ENCODE measurements around the gene NTM.

Gene NTM

DNA sequence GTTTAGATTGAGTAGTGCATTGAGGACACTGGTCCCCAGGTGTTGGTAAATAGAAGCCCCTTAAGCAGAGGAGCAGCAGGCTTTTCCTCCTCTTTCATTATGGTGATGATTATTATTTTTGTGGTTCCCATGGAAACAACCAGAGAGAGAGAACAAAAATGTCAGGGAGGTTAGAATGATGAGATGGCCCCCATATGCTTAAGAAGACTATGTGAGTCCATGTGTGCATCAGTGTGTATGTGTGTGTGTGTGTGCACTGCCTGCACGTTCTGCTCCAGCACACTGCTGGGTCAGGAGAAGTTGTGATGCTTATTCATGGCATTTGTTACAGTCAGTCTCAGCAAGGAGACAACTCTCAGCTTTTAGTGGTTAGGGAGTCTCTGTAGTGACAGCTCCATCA is 724.2 kb downstream of the NTM start:
- no peak for DNase-seq (ENCODE audit: low read depth)
- no peaks in the 10 kb centered on the region for H3K27me3 ChIP-seq (replicated peaks; ENCODE audit: control insufficient read depth, insufficient read depth, low read length)
- peaks cover 6% of the 10 kb centered on the region for H3K4me1 ChIP-seq (ENCODE audit: control insufficient read depth, insufficient read depth, low read length)
- no peak overlapping the region for H3K9ac ChIP-seq (ENCODE audit: low read length)
- no peaks in the 10 kb centered on the region for H3K36me3 ChIP-seq (ENCODE audit: control insufficient read depth, insufficient read depth, low read length, severe bottlenecking)
- no peak overlapping the region for H3K4me3 ChIP-seq (ENCODE audit: low read length)
- H3K9me3 ChIP-seq (ENCODE audit: control insufficient read depth, low read length): no peaks in the 10 kb centered on the region

DNA sequence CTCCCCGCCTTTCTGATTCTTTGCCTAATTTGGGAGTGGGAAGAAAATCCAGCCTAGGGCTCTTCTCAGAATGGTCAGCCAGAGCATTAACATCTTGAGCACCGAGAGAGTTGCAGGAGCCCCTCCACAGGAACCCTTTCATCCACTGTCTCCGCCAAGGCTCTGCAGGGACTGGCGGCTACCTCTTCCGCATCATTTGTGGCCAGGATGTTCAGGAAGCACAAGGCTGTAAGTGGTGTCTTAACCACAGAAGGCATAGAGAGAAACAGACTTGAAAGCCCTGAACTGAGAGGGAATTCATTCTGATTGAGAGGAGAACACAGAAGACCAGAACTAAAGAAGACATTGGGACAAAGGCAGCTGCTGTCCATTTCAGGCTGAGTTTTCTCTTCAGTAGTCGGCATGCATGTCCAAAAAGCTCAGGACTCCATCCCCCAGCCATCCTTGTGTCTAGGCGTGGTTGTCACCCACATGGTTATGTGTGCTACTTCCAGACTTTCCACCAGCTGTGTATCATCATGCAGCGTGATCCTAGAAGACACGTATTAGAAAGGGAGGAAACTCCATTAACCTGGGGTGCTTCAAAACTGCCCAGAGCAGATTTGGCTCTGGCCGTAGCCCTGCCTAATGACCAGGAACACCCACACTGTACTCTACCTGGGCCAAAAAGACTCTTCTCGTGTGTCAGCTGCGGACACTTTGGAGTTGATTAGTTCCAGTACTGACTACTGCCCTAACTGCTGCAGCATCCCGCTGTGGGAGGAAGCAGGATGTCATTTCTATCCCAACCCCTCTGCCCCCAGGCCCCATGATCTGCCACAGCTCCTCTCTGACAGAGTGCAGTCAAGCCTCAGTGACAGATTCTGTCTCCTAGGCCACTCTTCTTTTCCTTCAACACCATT is 725.1 kb downstream of the NTM start:
- Histone ChIP-seq H3K27me3 (replicated peaks; ENCODE audit: control insufficient read depth, insufficient read depth, low read length) (no peaks in the 10 kb centered on the region), H3K9ac (ENCODE audit: low read length) (no peak overlapping the region), H3K9me3 (ENCODE audit: control insufficient read depth, low read length) (no peaks in the 10 kb centered on the region), H3K36me3 (ENCODE audit: control insufficient read depth, insufficient read depth, low read length, severe bottlenecking) (no peaks in the 10 kb centered on the region), H3K4me3 (ENCODE audit: low read length) (no peak overlapping the region), H3K4me1 (ENCODE audit: control insufficient read depth, insufficient read depth, low read length) (peaks cover 5% of the 10 kb centered on the region)
- no peak for DNase-seq (ENCODE audit: low read depth)

DNA sequence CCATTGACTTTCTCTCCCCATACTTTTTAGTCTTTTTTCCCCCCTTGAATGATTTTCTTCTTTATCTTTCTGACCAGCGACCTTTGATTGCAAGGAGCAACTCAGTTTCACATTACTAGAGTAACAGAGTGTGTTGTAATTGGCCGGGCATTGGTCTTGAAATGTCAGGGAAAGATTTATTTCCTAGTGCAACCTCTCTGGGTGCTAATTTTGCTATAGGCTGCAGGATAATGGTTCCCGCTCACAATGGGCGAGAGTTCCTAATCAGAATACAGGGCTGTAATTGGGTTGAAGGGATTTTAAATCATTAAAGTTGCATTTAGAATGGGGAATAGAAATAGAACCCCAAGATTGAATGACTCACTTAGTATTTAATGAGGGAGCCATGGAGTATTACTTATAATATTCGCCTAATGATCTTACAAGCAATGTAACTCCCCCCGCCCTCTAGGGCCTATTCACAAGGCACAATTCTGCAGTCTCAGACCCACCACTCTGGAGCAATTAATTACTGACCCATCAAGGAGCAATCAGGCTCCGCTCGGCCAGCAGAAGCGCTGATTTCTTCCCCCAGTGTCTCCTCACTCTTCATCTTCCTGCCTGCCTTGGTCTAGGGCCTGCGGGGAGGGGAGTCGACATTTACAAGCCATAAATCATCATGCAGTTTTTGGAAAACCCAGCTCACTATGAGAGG is 725.9 kb downstream of the NTM start:
- Histone ChIP-seq H3K4me1 (ENCODE audit: control insufficient read depth, insufficient read depth, low read length) (no peaks in the 10 kb centered on the region), H3K27me3 (replicated peaks; ENCODE audit: control insufficient read depth, insufficient read depth, low read length) (no peaks in the 10 kb centered on the region), H3K9ac (ENCODE audit: low read length) (no peak overlapping the region), H3K4me3 (ENCODE audit: low read length) (no peak overlapping the region), H3K9me3 (ENCODE audit: control insufficient read depth, low read length) (no peaks in the 10 kb centered on the region), H3K36me3 (ENCODE audit: control insufficient read depth, insufficient read depth, low read length, severe bottlenecking) (no peaks in the 10 kb centered on the region)
- DNase-seq (ENCODE audit: low read depth): no peak

DNA sequence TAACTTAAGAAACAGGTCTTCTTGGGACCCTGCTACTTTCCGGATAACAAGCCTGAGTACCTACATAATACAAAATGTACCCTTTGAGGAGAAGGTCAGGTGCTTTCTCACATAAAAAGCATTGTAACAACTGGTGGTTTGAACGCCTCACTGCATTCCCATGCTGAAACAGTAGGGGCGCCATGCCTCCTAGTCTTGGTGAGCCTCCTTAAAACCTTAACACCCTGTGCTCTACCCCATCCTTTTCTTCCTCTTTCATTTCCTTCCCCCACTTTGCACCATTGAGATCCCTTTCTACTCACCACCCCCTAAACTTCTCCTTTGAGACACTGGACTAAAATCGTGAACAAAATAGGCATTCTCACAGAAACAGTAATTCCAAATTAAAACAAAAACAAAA is 729.3 kb downstream of the NTM start:
- Histone ChIP-seq H3K9me3 (ENCODE audit: control insufficient read depth, low read length) (no peaks in the 10 kb centered on the region), H3K4me1 (ENCODE audit: control insufficient read depth, insufficient read depth, low read length) (peaks cover 6% of the 10 kb centered on the region), H3K27me3 (replicated peaks; ENCODE audit: control insufficient read depth, insufficient read depth, low read length) (no peaks in the 10 kb centered on the region), H3K36me3 (ENCODE audit: control insufficient read depth, insufficient read depth, low read length, severe bottlenecking) (no peaks in the 10 kb centered on the region), H3K4me3 (ENCODE audit: low read length) (no peak overlapping the region), H3K9ac (ENCODE audit: low read length) (no peak overlapping the region)
- DNase-seq (ENCODE audit: low read depth): no peak

DNA sequence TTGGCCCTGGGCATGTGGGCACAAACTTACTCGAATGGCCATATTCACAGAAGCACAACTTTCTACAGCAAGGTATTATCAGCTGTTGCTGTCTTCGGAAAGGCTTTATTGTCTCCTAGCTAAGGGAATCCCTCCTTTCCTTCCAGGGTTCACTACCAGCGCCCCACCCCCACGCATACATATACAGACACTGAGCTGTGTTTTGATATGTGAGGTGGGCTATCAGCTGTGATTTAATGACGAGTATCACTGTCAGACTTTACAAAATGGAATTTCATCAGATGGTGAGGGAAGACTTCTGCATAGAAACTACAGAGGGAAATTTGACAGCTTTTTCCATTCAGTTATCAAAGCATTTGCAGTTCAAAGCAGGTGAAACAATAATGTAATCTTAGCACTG is 730.2 kb downstream of the NTM start:
- no peaks in the 10 kb centered on the region for H3K27me3 ChIP-seq (replicated peaks; ENCODE audit: control insufficient read depth, insufficient read depth, low read length)
- DNase-seq (ENCODE audit: low read depth): no peak
- H3K4me1 ChIP-seq (ENCODE audit: control insufficient read depth, insufficient read depth, low read length): peaks cover 6% of the 10 kb centered on the region
- H3K4me3 ChIP-seq (ENCODE audit: low read length): no peak overlapping the region
- H3K9me3 ChIP-seq (ENCODE audit: control insufficient read depth, low read length): no peaks in the 10 kb centered on the region
- H3K9ac ChIP-seq (ENCODE audit: low read length): no peak overlapping the region
- no peaks in the 10 kb centered on the region for H3K36me3 ChIP-seq (ENCODE audit: control insufficient read depth, insufficient read depth, low read length, severe bottlenecking)

DNA sequence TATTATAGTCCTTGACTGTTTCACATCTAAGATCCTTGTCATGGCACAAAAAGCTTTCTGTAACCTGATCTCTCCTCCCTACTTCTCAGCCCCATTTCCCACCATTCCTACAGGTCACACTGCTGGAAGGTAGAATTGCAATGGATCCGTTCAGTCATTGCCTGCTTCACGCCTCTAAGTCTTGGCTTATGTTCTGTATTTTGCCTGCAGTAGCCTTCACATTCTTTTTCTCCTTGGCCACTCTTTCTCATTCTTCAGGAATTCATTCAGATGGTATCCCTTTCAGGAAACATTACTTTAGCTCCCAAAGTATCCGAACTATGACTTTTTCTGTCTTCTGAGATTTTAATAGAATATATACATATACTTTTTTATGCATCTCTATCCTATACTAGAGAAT is 731.5 kb downstream of the NTM start:
- H3K27me3 ChIP-seq (replicated peaks; ENCODE audit: control insufficient read depth, insufficient read depth, low read length): no peaks in the 10 kb centered on the region
- H3K36me3 ChIP-seq (ENCODE audit: control insufficient read depth, insufficient read depth, low read length, severe bottlenecking): no peaks in the 10 kb centered on the region
- no peak overlapping the region for H3K4me3 ChIP-seq (ENCODE audit: low read length)
- peaks cover 6% of the 10 kb centered on the region for H3K4me1 ChIP-seq (ENCODE audit: control insufficient read depth, insufficient read depth, low read length)
- no peak overlapping the region for H3K9ac ChIP-seq (ENCODE audit: low read length)
- DNase-seq (ENCODE audit: low read depth): peak; percentile 73
- H3K9me3 ChIP-seq (ENCODE audit: control insufficient read depth, low read length): no peaks in the 10 kb centered on the region

DNA sequence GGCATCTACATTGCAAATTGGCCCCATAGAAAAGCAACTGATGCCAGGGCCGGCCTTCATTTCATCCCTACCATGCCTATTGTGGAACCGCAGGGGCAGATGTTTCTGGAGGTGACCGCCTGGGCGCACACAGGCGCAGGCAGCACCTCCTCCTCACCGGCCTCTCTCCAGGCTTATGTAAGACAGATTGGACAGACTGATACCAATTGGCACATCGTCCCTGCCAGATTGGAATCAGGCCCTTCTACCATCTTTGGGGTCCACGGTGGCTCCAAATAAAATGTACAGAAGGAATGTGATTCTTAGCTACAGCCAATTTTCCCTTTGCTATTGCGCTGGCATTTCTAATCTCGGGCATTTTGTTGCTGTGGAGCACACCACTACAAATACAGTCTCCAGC is 732.6 kb downstream of the NTM start:
- H3K9ac ChIP-seq (ENCODE audit: low read length): no peak overlapping the region
- no peaks in the 10 kb centered on the region for H3K36me3 ChIP-seq (ENCODE audit: control insufficient read depth, insufficient read depth, low read length, severe bottlenecking)
- peaks cover 6% of the 10 kb centered on the region for H3K4me1 ChIP-seq (ENCODE audit: control insufficient read depth, insufficient read depth, low read length)
- no peak for DNase-seq (ENCODE audit: low read depth)
- H3K27me3 ChIP-seq (replicated peaks; ENCODE audit: control insufficient read depth, insufficient read depth, low read length): no peaks in the 10 kb centered on the region
- H3K9me3 ChIP-seq (ENCODE audit: control insufficient read depth, low read length): no peaks in the 10 kb centered on the region
- H3K4me3 ChIP-seq (ENCODE audit: low read length): no peak overlapping the region

DNA sequence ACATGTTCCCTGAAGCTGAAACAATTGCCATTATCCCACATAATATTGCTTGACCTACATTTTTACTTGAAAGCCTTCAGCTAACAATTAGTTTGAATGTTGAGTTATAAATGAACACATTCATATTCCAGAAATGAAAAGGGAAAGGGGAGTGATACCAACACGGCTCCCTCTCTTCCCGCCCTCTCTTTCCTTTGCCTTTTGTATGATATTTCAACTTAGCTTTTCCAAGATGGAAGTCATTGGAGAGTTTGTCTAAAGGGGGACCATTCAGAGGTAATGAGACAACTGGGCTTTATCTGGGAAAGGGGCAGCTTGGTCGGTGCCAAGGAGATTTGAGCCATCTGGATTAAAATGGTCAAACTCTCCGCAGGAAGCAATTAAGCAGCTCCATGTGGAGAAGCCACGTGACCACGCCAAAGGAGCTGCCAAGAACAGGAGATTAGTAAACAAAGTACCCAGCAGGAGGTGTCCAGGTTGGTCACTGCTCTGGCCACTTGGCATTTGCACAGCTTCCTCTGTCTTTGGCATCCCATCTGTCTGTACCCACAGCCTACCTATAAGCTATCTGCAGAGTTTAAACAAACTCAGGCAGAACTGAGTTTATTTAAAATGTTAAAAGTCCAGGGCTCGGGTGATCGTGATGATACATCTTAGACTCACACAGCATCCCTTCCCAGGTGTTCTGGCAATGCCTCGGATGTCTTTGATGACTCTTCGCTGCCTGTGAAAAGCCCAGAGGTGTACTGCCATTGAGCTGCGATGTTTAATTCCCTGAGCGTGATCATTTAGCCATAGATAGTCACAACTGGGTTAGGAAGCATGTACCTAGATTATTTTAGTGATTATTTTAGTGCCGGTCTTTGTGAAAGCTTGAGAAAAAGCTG is 735.9 kb downstream of the NTM start:
- Histone ChIP-seq H3K27me3 (replicated peaks; ENCODE audit: control insufficient read depth, insufficient read depth, low read length) (no peaks in the 10 kb centered on the region), H3K4me3 (ENCODE audit: low read length) (no peak overlapping the region), H3K4me1 (ENCODE audit: control insufficient read depth, insufficient read depth, low read length) (peaks cover 8% of the 10 kb centered on the region), H3K36me3 (ENCODE audit: control insufficient read depth, insufficient read depth, low read length, severe bottlenecking) (no peaks in the 10 kb centered on the region), H3K9me3 (ENCODE audit: control insufficient read depth, low read length) (no peaks in the 10 kb centered on the region), H3K9ac (ENCODE audit: low read length) (no peak overlapping the region)
- no peak for DNase-seq (ENCODE audit: low read depth)

DNA sequence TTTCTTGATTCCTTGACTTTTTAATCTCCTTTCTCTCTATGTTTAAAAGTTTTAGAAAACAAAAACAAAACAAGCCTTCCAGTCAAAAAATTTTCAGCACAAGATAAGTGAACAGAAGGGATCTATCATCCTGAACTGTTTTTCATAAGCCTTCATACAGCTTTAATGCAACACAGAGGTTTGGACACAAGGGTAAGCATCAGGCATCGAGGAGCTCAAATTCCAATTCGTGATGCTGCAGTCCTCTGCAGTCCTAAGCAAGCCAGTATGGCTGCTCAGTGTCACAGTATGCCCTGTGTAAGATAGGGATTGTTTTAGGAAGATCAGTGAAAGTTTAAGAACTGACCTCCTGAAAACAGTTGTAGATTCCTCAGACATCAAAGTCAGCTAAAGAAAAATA is 740.9 kb downstream of the NTM start:
- Histone ChIP-seq H3K4me3 (ENCODE audit: low read length) (peak overlapping the region; percentile 67), H3K4me1 (ENCODE audit: control insufficient read depth, insufficient read depth, low read length) (peaks cover 28% of the 10 kb centered on the region), H3K27me3 (replicated peaks; ENCODE audit: control insufficient read depth, insufficient read depth, low read length) (no peaks in the 10 kb centered on the region), H3K9me3 (ENCODE audit: control insufficient read depth, low read length) (no peaks in the 10 kb centered on the region), H3K36me3 (ENCODE audit: control insufficient read depth, insufficient read depth, low read length, severe bottlenecking) (no peaks in the 10 kb centered on the region), H3K9ac (ENCODE audit: low read length) (peak overlapping the region; percentile 60)
- DNase-seq (ENCODE audit: low read depth): peak; percentile 72

DNA sequence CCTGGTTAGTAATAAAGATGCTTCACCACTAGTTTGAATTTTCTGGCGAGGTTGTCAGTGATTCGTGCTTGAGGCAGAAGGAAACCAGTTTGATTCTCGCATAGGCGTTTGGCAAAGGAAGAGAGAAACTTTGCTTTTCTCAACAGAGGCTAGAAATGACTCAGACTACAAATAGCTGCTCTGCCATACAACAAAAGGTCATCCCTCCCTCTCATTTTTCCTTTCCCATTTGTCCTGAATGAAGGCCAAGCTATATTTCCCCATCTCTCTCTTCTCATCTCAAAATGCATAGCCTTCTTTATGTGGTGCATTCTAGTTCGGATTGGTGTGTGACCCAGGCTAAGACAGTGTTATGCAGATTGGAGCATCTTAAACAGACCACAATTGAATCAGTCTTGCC is 741.4 kb downstream of the NTM start:
- peak overlapping the region; percentile 67 for H3K4me3 ChIP-seq (ENCODE audit: low read length)
- H3K27me3 ChIP-seq (replicated peaks; ENCODE audit: control insufficient read depth, insufficient read depth, low read length): no peaks in the 10 kb centered on the region
- peak overlapping the region; percentile 70 for H3K9ac ChIP-seq (ENCODE audit: low read length)
- peak; percentile 89 for DNase-seq (ENCODE audit: low read depth)
- H3K9me3 ChIP-seq (ENCODE audit: control insufficient read depth, low read length): no peaks in the 10 kb centered on the region
- H3K4me1 ChIP-seq (ENCODE audit: control insufficient read depth, insufficient read depth, low read length): peaks cover 28% of the 10 kb centered on the region
- H3K36me3 ChIP-seq (ENCODE audit: control insufficient read depth, insufficient read depth, low read length, severe bottlenecking): no peaks in the 10 kb centered on the region

DNA sequence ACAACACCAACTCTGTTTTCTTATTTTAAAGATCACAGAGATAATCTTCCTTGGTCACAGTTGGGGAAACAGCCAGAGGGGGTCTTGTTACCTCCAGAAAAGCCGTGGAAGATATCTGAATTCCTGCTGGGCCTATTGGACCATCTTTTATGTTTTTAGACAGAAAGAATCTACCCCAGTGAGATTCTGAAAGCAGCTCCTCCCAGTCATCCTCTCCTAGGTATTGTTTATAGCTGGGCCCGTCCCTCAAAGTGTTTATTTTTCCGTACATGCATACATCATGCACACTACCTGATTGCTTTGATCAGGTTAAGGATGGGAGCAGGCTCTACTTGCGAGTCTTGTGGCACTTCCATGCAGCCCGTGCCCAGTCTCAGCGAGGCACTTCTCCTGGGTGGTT is 742.4 kb downstream of the NTM start:
- Histone ChIP-seq H3K9me3 (ENCODE audit: control insufficient read depth, low read length) (no peaks in the 10 kb centered on the region), H3K4me1 (ENCODE audit: control insufficient read depth, insufficient read depth, low read length) (peaks cover 28% of the 10 kb centered on the region), H3K4me3 (ENCODE audit: low read length) (peak overlapping the region; percentile 8), H3K9ac (ENCODE audit: low read length) (peak overlapping the region; percentile 59), H3K27me3 (replicated peaks; ENCODE audit: control insufficient read depth, insufficient read depth, low read length) (no peaks in the 10 kb centered on the region), H3K36me3 (ENCODE audit: control insufficient read depth, insufficient read depth, low read length, severe bottlenecking) (no peaks in the 10 kb centered on the region)
- DNase-seq (ENCODE audit: low read depth): no peak

Measured in adipocyte (in vitro differentiated cells).